GM10266 (cell line): ENCODE data around the gene CDON.

Source experiments
- DNase-seq: peaks from one replicate; pipeline ENCODE4 v3.0.0; 2012; ENCODE audit errors: extremely low spot score
- CTCF ChIP-seq: IDR thresholded peaks from 2 replicates; pipeline ENCODE4 v1.5.1; 2012; ENCODE audit warnings: mild to moderate bottlenecking, low read depth; ENCODE audit not compliant: control insufficient read depth, insufficient read depth; ENCODE audit errors: missing control alignments

Gene CDON

GRCh38 chr11:126098204-126098769 is 35.6 kb upstream of the CDON start:
- no peak for TF ChIP-seq CTCF
- DNase-seq: no peak

- no peak for TF ChIP-seq CTCF
- no peak for DNase-seq
These were observed 33.1 kb upstream of the CDON start for GRCh38 chr11:126095745-126096144.

GRCh38 chr11:126090452-126090851 is 27.8 kb upstream of the CDON start:
- no peak for TF ChIP-seq CTCF
- no peak for DNase-seq

- no peak for DNase-seq
- no peak for TF ChIP-seq CTCF
These were observed 26.3 kb upstream of the CDON start for GRCh38 chr11:126088999-126089398.

GRCh38 chr11:126086248-126086647 is 23.6 kb upstream of the CDON start:
- no peak for TF ChIP-seq CTCF
- DNase-seq: no peak

- TF ChIP-seq CTCF: no peak
- no peak for DNase-seq
These were observed 21.9 kb upstream of the CDON start for GRCh38 chr11:126084608-126084912.

GRCh38 chr11:126083829-126084607 is 21.4 kb upstream of the CDON start:
- TF ChIP-seq CTCF: no peak
- no peak for DNase-seq
